Amniotic stem cell (primary cell): ENCODE results near the gene ADD3.

Experiments
- DNase-seq: peaks from one replicate; lab custom pipeline; 2025; lab: John Stamatoyannopoulos, UW

ADD3 gene

GRCh38 chr10:110002801-110003523, 4.8 kb upstream of the ADD3 start:
- no peak for DNase-seq

DNA sequence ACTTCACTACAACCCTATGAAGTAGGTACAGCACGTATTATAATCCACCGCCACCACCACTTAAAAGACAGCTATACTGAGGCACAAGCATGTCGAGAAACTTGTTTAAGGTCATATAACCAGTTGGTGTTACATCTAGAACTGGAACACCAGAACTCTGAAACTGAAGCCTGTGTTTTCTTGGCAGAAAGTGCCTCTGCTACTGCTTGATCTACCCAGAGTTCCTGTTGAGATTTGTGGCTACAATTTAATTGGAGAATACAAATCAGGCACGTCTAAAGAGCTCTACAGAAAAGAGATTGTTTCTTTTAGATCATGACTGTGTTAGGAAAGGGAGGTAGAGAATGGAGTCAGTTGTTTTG, 4.3 kb upstream of the ADD3 start:
- DNase-seq: no peak

DNA sequence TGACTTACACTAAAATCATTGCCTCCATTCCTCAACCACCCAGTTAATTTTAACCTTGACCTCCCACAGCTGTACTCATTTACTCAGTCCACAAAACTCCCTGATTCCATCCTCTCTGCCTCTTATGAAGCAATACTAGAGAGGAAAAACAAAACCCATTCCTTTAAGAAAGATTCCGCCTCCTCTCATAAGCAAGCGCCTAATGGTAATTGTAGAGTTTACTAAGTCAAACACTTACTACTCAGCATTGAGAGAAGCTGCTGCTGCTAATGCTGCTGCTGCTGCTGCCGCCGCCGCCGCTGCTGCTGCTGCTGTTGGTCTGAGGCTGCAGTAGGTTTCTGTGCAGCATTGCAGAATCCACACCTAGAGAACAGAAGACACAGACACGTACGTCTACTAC, 2.1 kb upstream of the ADD3 start:
- no peak for DNase-seq

DNA sequence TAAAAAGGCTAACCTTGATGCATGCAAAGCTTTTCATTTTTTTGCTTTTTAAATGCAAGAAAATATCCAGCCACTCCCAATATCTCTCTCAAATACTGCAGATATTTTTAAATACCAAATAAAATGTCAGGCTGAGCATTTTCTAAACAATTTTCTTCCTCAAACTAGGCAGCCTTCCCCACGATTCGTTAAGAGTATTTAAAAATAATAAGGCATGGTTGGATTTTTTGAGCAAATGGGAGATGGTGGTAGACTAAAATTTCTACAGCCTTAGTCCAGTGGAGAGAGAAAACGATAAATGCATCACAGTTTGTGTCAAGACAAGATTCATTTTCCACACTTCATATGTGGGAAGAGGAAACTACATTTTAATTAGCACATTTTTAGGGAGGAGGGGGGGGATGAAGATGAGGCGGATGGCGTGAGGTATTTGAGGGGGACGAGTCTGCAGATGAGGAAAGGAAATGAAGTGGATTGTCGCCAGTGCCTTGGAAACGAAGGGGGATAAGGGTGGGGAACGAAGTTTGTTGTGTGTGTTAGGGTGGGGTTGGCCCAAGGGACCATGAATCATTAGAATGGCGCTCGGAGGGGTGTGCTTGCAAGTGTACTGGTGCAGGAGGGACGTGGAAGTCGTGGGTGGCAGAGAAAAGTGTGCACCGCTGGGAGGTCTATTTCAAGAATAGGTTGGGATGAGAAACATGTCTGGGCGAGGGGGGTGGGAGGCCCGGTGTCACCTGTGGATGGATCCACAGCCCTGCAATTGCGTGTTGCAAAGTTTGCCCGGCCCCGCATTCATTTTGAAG, 1.2 kb upstream of the ADD3 start:
- no peak for DNase-seq

DNA sequence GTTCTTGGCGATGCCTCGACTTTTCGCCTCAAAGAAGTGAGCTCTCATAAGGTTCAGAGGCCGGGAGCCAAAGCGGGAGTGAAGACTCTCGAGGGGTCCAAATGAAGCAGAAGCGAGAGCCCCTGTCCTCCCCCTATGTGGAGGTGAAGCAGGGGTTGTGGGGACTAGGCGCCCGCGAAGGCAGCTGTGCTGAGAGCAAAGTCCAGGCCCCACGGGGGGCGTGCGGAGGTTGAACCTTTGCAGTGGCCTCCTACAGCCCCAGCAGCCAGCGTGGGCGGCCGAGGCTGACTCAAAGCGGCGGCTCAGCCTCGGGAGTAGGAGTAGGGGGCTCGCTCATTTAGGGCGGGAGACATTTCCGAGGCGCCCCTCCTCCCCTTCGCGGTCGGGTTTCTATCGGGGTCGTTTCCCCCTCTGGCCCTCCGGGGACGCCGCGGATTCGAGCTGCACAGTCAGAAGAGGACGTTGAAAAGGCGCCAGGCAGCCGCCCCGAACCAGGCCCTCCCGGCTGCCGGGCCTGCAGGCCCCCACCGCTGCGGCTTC, 553 bp upstream of the ADD3 start:
- no peak for DNase-seq

DNA sequence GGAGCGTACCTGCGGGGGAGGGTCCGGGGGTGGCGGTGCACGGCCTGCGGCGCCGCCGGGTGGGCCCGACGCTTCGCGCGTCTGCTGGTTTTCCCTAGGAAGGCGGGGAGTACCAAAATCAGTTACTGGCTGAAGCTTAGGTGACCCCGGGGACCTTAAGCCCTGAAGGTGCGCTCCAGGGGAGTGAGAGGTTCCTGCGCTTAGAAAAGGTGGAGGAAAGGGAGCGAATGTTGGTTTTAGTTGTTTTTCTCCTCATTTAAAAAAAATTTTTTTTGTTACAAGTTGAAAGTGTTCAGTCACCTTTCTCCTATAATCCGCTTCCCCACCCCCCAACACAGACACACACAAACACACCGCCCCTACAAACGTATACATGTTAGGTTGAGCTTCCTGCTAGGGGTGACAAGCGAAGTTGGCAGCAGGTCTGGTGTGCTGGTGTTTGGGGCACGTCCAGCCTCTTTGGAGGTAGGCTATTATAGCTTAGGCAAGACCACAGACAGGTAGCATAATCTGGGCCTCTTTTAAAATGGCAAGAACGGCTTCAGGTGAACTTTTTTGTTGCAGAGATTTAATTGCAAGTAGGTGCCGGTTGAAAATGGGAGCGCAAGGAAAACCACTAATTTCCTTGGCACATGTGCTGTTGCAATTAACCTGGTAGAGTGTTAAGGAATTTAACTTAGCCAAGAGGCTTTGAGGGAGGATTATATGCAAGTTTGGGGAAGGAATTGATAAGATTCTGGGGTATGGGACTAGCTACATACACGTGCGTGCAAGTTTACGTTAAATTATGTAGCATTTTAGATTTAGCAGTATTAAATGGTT, 945 bp downstream of the ADD3 start:
- DNase-seq: no peak

DNA sequence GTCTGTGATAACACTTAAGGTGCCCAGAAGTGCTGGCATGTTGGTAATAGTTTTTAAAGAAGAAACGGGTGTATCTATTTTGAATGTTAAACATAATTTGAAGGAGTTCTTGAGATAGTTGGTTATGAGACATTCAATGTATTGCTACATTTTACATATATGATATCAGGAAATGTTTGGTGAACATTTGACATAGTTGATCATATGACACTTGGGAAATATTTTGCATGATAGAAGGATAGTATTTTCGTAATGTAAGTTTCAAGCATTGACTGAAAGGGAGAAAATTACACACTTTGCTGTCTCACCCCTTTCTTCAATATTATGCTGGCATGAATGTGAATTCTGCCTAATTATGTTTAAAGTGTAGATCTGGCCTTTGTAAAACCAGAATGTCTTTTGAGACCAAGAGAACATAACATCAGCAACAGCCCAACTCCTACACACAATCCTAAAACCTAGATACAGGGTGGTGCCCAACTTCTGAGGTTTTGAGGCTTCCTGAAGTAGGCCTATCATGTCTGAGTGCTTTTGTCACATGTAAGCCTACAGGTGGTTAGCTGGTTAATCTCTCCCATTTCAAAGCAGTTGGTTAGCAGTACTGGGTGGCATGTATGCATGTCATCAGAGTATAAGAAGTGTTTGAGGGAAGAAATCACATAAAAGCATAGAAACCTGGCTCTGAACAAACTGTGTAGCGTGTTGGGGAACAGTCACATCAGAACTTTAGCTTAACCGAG, 2.1 kb downstream of the ADD3 start:
- DNase-seq: no peak

- no peak for DNase-seq
Measured at GRCh38 chr10:110010486-110011378, 2.9 kb downstream of the ADD3 start.

DNA sequence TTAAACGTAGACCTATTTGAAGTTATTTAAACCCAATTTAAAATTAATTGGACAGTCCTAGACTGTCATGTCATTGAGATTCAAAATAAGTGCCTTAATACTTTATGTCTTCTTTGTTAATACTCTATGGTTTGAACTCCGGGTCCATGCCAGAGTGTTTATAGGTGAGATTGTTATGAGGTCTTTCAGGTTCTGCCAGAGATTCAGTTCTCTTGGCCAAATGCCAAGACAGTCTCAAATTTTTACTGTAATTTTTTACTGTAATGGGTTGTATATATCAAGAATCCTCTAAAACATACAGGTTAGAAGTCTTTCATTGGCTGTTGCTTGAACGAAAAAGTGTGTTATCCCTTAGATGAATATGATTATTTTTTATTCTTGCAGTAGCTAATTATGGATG, 3.9 kb downstream of the ADD3 start:
- DNase-seq: no peak

GRCh38 chr10:110013630-110014293, 6.0 kb downstream of the ADD3 start:
- DNase-seq: no peak

DNA sequence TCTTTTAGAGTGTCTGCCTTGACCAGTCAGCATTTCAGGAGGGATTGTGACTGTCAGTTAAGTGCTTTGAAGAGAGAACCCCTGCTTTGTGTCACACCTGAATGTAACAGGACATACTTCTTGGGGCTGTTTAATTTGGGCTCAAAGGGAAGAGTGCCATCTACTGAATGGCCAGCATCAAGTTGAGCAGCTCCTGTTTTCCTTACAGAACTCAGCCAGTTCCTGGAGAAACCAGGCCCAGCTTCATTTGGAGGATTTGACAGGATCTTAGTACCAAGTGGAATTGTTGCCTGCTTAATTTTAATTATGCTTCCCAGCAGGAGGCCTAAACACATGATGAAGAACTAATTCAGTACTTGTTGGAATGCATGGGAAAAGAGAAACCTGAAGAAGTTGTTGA, 8.3 kb downstream of the ADD3 start:
- no peak for DNase-seq

DNA sequence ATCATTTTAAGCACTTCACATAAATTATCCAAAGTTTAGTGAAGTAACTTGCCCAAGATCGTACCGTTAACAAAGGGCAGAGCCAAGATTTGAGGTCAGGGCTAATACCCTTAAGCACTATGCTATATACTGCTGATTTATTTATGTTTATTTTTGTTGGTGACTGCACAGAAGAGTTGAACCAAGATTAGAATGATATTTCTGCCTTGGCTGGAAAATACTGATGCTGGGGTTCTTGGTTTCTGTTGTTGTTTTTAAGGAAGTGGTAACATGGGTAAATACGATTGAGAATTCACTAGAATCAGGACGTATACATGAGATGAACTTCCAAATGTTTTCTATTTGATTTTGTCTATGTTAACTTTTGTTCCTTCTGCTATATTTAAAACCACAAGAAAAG, 9.3 kb downstream of the ADD3 start:
- DNase-seq: no peak

- no peak for DNase-seq
Measured at GRCh38 chr10:110017907-110018306, 10.1 kb downstream of the ADD3 start.

DNA sequence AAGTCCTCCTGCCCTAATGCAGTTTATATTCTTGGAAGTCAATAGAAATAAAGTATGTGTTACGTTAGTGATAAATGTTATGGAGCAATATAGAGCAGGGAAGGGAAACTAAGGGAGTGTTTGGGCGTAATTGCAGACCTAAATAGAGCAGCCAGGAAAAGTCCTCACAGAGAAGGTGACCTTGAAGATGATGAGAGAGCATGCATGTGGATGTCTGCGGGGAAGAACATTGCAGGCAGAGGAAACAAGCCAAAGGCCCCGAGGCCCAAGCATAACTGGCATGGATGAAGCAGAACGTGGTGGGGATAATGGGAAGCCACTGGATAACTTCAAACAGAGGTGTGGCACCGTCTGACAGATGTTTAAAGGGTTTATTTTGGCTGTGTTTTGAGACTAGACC, 12.5 kb downstream of the ADD3 start:
- DNase-seq: no peak

GRCh38 chr10:110022716-110023504, 15.1 kb downstream of the ADD3 start:
- DNase-seq: no peak

DNA sequence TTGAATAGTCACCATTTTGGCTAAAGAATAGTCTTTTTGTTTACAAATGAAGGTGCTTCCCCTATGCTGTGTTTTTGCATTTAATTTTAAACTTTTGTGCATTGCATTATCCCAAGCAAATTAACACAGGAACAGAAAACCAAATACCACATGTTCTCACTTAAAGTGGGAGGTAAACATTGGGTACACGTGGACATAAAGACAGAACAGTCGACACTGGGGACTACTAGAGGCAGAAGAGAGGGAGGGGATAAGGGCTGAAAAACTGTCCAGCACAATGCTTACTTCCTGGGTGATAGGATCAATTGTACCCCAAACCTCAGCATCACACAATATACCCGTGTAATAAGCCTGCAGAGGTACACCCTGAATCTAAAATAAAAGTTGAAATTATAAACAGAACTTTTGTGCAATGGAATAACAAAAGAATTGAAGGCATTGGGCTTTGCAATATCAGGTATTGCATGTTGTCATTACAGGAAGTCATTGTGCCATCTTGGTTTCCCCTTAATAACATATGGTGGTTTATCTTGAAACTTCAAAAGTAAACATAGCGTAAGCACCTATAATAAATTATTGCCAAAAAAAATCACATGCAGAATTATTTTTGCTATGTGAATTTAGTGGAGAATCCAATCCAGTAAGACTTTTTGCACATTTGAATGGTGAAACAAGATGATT, 16.1 kb downstream of the ADD3 start:
- DNase-seq: no peak

DNA sequence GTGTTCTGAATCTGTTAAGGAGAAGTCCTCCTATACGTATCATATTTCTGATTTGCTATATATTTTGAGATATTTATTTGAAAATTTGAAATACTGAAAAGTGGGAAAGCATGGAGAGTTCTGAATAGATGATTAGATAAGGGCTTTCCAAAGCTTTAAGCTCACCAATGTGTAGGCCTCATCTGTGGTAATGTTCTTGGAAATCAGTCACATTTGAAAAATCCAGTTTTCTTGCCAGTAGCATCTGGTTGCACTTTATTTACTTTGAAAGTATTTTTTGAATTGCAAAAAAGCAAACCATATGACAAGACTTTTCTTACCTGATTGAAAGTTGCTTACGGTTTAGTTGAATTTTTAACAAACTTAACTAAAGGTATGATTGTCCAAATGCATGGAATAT, 21.7 kb downstream of the ADD3 start:
- no peak for DNase-seq

- DNase-seq: no peak
Measured at GRCh38 chr10:110032801-110033700, 25.3 kb downstream of the ADD3 start.
